NT2/D1 (cell line): ENCODE data around the gene CNKSR2.

Source experiments
- SUZ12 ChIP-seq: IDR thresholded peaks from 2 replicates; pipeline ENCODE4 v1.6.1; 2011; ENCODE audit not compliant: insufficient read length, insufficient read depth; ENCODE audit errors: extremely low read depth
- YY1 ChIP-seq: IDR thresholded peaks from 2 replicates; pipeline ENCODE4 v1.6.1; 2011; ENCODE audit not compliant: insufficient read length, insufficient read depth
- ZNF274 ChIP-seq: IDR thresholded peaks from 2 replicates; pipeline ENCODE4 v1.6.1; 2011; ENCODE audit warnings: mild to moderate bottlenecking, low read depth, low read length

DNA sequence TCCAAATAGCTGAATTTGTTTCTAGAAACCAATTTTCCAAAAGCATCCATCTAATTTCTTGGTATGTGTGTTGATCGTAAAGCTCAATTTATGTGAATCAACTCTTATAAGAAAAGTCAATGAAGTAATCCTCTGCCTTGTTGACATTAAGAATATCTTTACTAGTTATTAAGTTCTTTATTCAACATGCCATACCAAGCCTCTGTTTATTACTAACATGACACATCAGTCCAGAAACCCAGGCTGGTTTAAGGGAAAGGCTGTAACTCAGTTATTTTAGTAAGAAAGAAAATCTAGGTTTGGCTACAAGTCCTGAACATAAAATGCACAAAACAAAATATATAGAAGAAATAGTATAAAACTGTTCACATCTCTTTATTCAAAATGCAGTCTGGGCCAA lies 235.9 kb downstream of the CNKSR2 start:
- TF ChIP-seq SUZ12, result no peak
- no peak for TF ChIP-seq ZNF274
- no peak for TF ChIP-seq YY1
